ENCODE data around the gene ODAD2.
"Not testable (repeated sequence)": the region's sequence is repeated elsewhere in the genome, so short reads cannot be mapped to it uniquely, and the experiment has no call there.

DNA sequence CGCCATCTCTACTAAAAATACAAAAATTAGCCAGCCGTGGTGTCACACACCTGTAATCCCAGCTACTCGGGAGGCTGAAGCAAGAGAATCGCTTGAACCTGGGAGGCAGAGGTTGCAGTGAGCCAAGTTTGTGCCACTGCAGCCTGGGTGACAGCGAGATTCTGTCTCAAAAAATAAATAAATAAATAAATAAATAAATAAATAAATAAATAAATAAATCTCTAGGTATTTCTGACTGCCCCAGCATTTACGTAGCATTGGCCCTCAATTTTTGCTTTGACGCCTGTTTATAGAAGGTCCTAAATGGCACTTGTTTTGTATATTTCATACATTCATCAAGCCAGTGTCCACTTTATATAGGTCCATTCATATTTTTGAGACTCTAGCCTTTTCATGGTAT lies 28.9 kb downstream of the ODAD2 start:
- not testable (repeated sequence) for TF ChIP-seq ASH2L (IDR thresholded peaks at IDR 0.05; ENCODE audit: low read length); EP300 (IDR thresholded peaks at IDR 0.05; ENCODE audit: borderline replicate concordance in 1 of 2, low read depth in 2 of 2, low read length in 2 of 2)
- TF ChIP-seq, protein P1, sequence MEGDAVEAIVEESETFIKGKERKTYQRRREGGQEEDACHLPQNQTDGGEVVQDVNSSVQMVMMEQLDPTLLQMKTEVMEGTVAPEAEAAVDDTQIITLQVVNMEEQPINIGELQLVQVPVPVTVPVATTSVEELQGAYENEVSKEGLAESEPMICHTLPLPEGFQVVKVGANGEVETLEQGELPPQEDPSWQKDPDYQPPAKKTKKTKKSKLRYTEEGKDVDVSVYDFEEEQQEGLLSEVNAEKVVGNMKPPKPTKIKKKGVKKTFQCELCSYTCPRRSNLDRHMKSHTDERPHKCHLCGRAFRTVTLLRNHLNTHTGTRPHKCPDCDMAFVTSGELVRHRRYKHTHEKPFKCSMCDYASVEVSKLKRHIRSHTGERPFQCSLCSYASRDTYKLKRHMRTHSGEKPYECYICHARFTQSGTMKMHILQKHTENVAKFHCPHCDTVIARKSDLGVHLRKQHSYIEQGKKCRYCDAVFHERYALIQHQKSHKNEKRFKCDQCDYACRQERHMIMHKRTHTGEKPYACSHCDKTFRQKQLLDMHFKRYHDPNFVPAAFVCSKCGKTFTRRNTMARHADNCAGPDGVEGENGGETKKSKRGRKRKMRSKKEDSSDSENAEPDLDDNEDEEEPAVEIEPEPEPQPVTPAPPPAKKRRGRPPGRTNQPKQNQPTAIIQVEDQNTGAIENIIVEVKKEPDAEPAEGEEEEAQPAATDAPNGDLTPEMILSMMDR (IDR thresholded peaks at IDR 0.05; ENCODE audit: control extremely low read depth in 1 of 3, insufficient read depth in 1 of 3, low read depth in 1 of 3, low read length in 3 of 3): not testable (repeated sequence)

Data from H1 (cell line).